Endometrial microvascular endothelial cells (primary cell): ENCODE results near the gene DHX35. TPM values are rescaled to one million over a fixed set of nuclear protein-coding genes. Genes with fewer than 3 reads are reported as not detected.
"Not testable (repeated sequence)": the region's sequence is repeated elsewhere in the genome, so short reads cannot be mapped to it uniquely, and the experiment has no call there.

Experiments
- in situ Hi-C: cut with HindIII; loops from 2 replicates; pipeline ENCODE4 v1.10.0; 2017; ENCODE audit warnings: low sequenced_read_pairs, low pct_unique_long_range_greater_than_20kb; ENCODE audit errors: inconsistent ontology term
- total RNA-seq: library from RNA; depleted of rRNA; stranded (reverse); fragments of >200 nt; gene quantifications from one replicate; pipeline ENCODE4 v1.2.3, GENCODE V29; 2015; ENCODE audit errors: inconsistent ontology term

The DHX35 gene
- total RNA-seq, 1 donor from 2014 or later, result 11.2 TPM

DNA sequence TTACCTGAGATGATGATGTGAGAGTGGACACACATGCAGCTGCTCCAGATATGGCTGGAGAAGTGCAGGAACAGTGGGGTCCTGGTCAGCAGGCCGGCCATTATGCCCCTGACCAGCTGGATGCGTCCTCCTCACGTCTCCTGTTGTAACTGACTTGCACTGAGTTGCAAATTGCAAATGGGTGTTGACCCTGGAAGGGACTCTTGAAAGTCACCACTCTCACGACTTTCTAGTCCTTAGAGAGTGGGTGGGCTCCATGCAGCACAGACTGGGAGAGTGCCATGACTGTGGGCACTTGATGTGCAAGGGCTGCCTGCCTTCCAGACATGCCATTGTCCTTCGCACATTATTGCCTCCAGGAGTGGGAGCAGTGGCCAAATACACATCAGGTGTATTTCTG, 25.1 kb upstream of the DHX35 start:
- in situ Hi-C loops, result no loop called here

DNA sequence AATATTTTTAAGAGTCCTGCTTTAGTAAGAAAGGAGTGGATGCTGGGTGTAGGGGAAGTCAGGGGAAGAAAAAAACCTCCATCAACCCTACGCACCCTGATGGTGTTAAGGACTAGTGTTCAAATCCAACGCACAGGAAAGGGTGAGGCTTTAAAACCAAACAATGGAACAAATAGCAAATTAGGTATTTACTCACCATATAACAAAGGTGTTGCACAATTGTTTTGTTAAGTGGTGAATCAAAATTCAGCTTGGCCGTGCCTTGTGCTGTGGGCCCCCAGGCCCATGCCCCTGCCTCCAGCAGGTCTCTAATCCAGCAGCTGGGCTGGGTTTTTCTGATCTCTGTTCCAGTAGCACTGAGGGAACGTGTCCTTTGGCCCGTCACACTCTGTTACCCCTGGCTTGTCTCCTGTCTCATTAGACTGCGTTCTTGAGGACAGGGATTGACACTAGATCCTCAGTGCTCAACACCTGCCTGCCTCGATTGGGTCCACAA, 24.1 kb upstream of the DHX35 start:
- in situ Hi-C loops, result no loop called here

DNA sequence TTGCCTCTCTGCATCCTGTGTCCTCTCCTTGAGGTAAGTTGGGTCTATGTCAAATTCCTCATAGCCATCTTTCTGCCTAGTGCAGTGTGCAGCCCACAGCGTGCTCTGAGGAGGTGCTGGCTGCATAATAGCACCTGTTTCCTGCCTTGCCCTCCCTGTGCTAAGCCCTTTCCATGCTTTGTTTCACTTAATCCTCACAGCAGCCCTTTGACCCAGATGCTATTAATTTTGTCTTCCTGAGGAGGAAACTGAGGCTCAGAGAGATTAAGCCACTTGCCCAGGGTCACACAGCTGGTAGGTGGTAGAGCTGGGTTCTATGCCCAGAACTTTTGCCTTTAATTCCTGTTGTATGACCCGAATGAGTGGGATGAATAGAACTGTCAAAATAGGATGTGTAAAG, 22.5 kb upstream of the DHX35 start:
- in situ Hi-C loops, result no loop called here

DNA sequence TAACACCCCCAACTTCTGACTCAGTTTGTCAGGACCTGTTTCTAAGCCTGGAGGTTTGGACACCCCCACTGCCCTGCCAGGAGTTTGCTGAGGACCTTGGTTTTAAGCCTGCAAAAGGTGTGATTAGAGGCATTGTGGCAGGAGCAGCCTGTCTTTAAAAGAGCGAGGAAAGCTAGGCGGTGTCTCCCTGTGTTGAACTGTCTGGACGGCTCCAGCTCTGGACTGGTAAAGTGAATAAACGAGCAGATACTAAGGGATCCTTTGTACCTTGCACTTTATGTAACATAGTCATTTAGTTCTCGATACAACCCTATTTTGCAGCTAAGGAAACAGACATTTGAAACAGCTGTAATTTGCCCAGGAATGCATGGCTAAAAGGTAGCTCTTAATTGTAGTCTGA, 21.5 kb upstream of the DHX35 start:
- in situ Hi-C loops, result no loop called here

DNA sequence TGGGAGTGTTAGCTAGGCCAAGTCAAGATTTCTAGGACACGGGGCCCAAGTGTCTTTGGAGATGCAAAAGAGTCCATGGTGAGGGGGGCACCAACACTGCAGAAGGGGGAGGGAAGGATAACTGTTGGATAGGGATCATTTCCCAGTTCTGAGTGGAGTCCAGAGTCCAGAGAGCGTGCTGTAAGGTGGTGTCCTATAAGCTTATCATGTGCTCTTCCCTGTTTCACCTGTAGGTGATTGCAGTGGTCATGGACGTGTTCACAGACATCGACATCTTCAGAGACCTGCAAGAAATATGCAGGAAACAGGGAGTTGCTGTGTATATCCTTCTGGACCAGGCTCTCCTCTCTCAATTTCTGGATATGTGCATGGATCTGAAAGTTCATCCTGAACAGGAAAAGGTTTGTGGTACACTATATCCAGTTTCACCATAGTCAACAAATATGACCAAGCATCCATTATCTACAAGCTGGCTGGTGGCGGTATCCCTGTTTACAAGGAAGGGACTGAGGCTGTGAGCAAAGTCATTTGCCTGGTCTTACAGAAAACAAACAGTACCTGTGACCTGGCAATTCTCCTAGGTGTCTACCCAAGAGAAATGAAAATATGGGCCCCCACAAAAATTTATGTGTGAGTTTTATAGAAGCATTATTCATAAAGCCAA, 20.3 kb upstream of the DHX35 start:
- in situ Hi-C loops, result no loop called here

DNA sequence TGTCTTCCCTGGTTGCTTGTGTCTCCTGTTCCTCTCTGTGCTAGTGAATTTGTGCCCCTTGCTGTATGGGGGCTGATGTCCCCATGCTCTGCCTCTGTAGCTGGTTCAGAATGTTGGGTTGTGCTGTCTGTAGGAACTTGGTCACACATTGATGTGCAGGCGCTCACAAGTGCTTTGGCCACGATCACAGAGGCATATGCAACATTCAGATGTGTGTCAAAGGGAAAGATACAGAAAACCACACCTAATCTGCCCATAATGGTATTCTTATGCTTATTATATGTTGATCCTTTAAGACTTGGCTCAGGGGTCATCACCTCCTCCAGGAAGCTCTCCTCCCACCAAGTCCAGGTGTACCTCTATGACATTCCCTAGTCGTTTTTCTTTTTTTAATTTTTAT, 17.1 kb upstream of the DHX35 start:
- in situ Hi-C loops, result no loop called here

DNA sequence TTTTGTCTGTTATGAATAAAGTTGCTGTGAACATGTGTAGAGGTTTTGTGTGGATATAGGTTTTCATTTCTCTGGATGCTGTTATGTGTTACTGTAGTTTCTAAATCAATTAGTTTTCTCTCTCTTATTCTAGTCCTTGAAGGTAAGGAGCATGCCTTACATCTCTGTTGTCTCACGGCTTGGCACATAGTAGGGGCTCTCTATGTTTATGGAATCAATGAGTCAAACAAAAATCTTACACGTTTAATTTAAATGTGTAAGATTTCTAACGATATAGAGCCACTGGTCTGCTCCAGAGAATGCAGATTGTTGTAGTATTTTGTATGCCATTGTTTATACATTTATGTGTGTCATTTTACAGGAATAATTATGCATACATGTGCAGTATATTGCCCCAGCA, 15.3 kb upstream of the DHX35 start:
- in situ Hi-C loops, result no loop called here

DNA sequence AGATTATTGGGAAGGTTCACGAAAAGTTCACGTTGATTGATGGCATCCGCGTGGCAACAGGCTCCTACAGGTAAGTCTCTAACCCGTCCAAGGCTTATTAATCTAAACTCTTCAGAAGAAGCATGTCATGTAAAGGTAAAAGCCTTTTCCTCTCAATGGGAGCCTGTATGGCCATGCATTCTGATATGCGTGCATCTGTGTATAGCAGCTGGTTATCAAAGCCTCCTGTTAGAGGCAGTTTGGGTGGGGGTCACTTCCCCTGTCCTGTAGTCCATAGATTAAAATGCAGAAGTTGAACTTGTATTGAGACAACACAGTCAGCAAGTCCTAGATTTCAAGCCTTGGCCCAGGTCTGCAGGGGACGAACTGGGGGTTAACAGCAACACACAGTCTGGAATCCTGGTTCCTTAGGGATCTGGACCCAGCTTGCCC, 14.2 kb upstream of the DHX35 start:
- in situ Hi-C loops, result no loop called here

DNA sequence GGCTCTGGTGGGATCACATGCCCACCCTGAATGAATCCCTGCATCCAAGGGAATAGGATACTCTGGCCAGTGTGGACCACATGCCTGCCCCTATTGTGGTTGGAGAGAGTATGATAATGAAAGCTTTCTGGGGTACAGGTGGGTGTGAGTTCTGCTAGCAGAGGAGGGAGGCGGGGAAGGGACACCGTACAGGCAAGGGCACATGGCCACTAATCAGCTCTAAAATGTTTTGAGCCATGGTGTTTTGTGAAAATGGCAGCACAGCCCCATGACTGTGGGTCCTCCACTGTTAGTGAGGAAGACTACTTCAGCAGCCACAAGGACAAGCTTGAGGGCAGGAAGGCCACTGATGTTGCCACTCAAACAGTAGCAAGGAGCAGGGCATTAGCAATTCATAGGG, 11.9 kb upstream of the DHX35 start:
- in situ Hi-C loops, result no loop called here

DNA sequence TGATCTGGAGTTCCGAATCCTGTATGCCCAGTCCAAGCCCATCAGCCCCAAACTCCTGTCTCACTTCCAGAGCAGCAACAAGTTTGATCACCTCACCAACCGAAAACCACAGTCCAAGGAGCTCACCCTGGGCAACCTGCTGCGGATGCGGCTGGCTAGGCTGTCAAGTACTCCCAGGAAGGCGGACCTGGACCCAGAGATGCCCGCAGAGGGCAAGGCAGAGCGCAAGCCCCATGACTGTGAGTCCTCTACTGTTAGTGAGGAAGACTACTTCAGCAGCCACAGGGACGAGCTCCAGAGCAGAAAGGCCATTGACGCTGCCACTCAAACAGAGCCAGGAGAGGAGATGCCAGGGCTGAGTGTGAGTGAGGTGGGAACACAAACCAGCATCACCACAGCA, 10.5 kb upstream of the DHX35 start:
- in situ Hi-C loops, result no loop called here

DNA sequence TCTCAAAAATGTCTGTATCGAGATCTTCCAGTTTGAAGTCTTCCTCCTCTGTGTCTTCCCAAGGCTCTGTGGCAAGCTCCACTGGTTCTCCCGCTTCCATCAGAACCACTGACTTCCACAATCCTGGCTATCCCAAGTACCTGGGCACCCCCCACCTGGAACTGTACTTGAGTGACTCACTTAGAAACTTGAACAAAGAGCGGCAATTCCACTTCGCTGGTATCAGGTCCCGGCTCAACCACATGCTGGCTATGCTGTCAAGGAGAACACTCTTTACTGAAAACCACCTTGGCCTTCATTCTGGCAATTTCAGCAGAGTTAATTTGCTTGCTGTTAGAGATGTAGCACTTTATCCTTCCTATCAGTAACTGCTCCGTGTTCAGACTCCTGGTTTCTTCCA, 10.0 kb upstream of the DHX35 start:
- in situ Hi-C loops, result no loop called here

DNA sequence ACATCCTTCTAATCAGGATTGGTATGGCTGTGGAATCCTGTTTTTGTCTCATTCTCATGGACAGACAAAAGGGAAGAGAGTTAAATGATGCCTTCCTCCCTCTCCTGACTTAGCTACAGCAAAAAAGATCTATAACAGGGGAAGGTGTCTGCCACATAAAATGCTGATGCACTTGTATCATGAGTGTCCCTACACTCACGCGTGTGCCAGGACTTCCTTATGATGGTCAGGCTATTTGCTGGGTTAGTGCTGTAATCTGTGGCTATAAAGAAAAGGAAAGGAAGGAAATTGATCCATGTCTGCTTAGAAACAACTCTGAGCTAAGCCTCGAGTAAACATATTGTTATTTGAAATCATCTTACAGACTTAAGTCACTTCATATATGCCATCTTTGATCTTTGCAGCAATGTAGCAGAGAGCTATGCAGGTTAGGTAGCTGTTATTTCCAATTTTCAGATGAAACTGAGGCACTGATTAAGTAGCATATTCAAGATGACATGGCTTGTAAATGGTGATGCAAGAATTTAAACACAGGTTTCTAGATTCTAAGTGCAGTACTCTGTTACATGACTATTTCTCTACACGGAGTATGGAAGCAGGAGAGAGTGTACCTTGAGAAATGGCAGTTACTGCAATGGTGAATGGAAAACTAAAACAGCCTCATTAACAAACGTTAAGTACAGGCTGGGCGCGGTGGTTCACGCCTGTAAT, 8.4 kb upstream of the DHX35 start:
- in situ Hi-C loops, result no loop called here

DNA sequence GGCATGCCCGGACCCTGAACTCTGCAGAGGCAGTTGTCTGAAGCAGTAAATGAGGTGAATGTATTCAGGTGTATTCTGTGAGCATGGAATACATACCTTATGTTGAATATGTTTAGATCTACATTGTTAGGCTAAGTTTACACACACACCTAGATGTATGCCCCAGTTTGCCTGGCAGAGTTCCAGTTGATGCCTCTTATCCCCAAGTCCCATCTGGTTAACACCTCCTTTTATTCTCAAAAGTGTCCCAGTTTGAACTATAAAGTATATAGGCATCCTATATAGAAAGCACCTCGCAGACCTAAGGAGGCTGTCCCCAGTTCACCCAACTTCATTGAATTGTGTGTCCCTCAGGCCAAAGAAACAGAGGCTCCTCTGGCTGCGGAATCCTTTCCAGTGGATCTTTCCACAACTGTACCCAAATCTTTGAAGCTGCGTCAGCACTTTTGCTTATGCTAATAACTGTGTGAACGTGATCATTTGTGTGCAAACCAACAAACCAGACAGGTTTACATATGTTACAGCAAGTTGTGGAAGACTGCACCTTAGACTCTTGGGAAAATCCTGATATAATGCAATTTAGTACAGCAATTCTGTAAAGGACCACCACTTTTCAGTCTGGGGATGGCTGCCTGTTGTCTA, 4.8 kb upstream of the DHX35 start:
- in situ Hi-C loops, result no loop called here

DNA sequence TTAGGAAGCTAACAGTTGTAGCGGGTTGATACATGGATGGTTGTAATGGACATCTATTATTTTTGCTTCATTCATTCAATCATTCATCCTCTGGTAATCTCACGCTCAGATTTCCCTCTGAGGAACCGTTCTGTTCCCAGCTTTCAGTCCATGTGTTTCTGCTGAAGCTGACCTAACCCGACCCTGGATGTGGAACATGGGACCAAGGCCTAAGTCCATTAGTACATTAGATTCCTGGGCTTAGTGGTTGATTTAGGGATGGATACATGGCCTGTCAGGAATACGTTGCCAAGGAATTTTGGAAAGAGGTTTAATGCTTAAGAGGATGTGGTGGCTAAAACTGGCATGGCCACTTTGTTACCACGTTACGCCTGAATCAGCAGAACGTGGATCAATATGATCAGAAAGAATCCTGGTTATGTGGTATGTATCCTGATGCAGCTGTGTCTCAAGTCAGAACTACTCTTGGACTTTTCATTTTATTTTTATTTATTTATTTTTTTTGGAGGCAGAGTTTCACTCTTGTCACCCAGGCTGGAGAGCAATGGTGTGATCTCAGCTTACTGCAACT, 4.1 kb upstream of the DHX35 start:
- in situ Hi-C loops, result no loop called here

DNA sequence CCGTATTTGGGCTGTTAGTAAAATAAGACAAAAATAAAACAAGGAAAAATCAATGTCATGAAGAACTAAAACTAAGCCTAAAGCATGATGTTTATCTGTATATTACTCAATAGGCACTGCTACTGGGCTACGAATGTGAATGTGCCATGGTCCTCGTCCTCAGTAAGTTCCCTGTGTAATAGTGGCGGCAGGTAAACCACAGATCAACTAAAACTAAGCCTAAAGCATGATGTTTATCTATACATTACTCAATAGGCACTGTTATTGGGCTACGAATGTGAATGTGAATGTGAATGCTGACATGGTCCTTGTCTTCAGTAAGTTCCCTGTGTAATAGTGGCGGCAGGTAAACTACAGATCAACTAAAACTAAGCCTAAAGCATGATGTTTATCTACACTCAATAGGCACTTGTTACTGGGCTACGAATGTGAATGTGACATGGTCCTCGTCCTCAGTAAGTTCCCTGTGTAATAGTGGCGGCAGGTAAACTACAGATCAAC, 1.9 kb upstream of the DHX35 start:
- in situ Hi-C loops, result not testable (repeated sequence)

DNA sequence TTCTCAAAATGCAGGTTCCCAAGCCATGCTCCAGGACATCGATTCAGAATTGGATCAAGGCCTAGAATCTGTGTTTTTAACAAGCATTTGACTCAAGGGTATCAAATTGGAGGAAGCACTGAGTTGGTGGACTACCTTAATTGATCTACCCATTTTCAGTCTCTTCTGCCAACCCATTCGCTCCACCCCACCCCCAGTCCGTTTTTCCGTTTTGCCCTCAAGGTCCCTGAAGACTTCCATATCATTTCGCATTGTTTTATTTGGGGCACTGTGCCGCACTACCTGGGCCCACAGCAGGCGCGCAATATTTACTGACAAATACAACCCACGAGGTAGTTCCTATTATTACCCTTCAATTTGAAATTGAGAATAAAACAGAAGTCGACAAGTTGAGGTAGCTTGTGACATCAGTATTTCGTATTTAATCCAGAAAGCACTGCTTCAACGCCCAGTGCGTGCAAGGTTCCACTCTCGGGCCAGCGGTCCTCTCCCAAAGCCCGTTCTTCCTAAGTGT, 557 bp upstream of the DHX35 start:
- in situ Hi-C loops, result no loop called here

DNA sequence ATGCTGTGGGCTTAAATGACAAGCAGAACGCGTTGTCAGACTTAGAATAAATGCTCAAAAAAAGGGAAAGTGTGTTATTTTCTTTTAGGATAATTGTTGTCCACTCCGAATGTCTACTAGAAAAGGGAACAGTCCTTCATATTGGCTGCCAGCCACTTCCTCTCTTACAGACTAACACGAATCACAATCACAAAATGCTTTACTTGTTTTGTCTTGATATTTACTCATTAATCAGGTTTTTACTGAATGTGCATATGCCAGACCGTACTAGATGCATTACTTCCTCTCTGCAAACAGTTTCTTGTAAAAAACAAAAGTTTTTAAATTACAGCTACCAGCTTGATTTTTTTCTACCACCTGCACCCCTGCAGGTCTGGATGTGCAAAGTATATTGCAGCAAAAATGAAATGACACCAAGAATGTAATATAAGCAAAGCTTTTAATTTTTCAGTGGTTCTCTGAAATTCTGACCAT, 821 bp downstream of the DHX35 start:
- in situ Hi-C loops, result no loop called here

DNA sequence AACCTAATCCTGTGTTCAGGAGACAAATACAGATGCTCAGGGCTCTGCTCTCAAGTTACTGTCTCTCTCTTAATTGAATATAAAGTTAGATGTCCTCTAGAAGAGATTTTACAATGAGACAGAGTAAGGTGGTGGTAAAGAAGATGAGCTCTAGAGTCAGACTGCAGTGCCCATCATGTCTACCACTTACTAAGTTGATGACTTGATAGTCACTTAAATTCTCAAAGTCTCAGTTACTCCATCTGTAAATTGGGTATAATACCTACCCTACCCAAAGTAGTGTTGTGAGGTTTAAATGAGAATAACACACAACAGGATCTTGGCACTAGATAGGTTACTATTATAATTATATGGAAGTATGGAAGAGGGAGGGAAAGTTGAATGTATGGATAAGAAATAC, 1.6 kb downstream of the DHX35 start:
- in situ Hi-C loops, result no loop called here

DNA sequence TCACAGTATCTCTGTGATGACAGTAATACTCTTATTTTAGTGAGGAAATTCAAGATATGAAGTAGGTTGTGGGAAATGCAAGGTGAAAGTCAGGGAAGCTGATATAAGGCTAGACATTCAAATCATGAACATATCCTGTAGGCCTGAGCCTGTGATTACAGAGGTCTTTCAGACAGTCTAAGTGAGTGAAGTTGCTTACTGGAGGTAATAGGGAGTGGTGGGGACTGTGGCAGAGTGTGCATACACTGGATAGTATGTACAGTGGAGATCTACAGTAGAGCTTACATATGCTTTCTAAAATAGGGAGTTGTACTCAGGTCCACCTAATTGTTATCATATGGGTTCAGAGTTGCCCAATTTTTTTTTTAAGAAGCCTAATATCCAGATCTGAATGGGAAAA, 3.1 kb downstream of the DHX35 start:
- in situ Hi-C loops, result no loop called here
